Measurements from ENCODE around the gene RGL1.

Gene RGL1

DNA sequence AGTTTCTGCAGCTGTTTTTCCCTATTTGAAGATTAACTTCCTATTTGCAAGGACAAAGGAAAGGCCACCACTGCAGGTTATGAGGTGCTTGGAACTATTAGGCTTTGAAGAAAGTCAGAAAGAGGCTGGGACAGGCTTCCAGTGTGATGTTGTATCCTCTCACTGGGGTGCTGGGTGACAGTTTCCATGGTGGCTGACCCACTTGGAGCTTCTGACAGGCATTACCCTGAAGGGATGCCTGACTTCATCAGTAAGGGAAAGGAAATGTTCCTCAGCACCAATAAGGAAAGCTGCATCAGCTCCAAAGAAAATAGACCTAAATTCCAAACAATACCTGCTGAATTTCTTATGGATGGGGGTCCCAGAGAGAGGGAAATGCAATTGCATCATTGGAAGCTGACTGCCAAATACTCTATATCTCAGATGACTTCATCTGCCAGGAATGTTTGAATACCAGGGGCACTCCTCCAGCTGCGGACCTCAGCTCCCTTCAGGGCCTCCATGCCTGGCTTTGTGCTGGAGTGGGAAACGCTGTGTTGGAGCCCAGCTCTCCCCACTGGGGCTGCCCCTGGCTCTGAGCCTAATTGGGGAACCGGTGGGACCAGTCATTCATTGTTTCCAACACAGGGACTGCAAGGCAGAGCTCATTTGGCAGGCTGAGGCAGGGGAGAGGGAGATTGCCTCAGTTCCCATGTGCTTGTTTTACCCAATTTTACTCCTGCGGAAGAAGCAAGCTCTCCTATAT lies 76.6 kb downstream of the RGL1 start:
- TF ChIP-seq, protein P1, sequence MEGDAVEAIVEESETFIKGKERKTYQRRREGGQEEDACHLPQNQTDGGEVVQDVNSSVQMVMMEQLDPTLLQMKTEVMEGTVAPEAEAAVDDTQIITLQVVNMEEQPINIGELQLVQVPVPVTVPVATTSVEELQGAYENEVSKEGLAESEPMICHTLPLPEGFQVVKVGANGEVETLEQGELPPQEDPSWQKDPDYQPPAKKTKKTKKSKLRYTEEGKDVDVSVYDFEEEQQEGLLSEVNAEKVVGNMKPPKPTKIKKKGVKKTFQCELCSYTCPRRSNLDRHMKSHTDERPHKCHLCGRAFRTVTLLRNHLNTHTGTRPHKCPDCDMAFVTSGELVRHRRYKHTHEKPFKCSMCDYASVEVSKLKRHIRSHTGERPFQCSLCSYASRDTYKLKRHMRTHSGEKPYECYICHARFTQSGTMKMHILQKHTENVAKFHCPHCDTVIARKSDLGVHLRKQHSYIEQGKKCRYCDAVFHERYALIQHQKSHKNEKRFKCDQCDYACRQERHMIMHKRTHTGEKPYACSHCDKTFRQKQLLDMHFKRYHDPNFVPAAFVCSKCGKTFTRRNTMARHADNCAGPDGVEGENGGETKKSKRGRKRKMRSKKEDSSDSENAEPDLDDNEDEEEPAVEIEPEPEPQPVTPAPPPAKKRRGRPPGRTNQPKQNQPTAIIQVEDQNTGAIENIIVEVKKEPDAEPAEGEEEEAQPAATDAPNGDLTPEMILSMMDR (IDR thresholded peaks at IDR 0.05; ENCODE audit: control insufficient read depth, insufficient read depth, low read depth, low read length, missing control alignments) = no peak
- no peak overlapping the region for H3K4me3 ChIP-seq (ENCODE audit: control insufficient read depth, low read depth, low read length)
- no peak for DNase-seq (ENCODE audit: low read depth)

DNA sequence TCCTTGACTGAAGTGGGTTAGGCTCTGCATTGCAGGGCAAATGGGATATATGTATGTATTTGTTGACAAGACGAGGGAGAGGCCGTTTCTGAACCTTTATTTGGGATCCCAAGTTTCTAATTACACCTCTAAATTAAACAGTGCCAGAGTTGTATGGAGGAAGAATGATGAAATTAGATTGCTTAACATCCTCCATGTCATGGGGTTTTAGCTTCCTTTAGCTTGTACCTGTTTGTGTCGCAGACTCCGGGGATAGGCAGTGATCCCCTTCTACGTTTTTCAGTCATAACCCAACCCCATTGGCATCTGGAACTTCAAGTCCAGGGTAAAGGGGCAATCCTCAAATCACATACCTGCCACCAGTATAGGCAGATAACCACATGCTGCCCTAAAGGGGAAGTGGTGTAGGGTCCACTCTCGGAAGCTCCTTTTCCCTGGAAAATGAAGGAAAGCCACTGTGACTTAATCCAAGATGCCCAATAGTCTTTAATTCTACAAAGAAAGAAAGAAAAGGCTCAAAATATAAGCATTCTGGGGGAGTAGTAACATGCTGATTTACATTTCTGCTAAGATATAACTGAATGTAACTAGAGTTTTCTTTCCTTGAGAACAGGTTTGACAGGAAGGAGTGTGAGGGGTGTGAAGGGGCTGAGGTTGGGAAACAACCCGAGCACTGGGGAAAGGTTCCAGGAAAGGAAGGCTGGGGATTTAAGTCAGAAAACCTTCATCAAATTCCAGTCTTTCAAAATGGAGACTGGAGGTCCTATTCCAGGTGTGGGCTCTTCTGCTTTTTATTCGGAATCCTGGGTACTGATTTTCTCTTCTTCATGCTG lies 77.6 kb downstream of the RGL1 start:
- TF ChIP-seq, protein P1 (IDR thresholded peaks at IDR 0.05; ENCODE audit: control insufficient read depth, insufficient read depth, low read depth, low read length, missing control alignments) = no peak
- H3K4me3 ChIP-seq (ENCODE audit: control insufficient read depth, low read depth, low read length) = no peak overlapping the region
- DNase-seq (ENCODE audit: low read depth) = no peak

DNA sequence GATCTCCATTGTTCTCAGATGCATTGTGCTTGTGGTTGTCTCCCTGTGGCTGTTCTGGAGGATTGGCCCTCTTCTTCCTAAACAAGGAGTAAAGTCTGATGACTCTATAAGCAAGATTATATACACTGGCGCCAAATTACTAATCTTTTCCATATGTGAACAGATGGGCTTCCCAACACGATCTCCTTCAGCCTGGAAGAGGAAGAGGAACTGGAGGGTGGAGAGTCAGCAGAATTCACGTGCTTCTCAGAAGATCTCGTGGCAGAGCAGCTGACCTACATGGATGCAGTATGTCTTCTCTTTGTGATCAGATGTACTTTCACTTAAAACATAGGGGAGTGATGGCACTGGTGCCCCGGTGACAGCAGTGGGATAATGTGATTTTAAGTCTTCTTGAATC lies 78.7 kb downstream of the RGL1 start:
- TF ChIP-seq, protein P1 (IDR thresholded peaks at IDR 0.05; ENCODE audit: control insufficient read depth, insufficient read depth, low read depth, low read length, missing control alignments) = no peak
- no peak for DNase-seq (ENCODE audit: low read depth)
- no peak overlapping the region for H3K4me3 ChIP-seq (ENCODE audit: control insufficient read depth, low read depth, low read length)

DNA sequence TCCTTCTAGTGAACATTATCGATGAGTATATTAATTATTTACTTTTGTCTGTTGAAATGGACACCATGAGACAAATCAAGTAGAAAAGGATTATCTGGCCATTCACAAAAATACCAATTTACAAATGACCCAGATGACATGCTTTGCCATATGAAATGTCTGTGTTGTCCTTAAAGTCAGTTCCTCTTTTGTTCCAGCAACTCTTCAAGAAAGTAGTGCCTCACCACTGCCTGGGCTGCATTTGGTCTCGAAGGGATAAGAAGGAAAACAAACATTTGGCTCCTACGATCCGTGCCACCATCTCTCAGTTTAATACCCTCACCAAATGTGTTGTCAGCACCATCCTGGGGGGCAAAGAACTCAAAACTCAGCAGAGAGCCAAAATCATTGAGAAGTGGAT lies 79.6 kb downstream of the RGL1 start:
- DNase-seq (ENCODE audit: low read depth) = no peak
- no peak overlapping the region for H3K4me3 ChIP-seq (ENCODE audit: control insufficient read depth, low read depth, low read length)
- TF ChIP-seq, protein P1 (IDR thresholded peaks at IDR 0.05; ENCODE audit: control insufficient read depth, insufficient read depth, low read depth, low read length, missing control alignments) = no peak

DNA sequence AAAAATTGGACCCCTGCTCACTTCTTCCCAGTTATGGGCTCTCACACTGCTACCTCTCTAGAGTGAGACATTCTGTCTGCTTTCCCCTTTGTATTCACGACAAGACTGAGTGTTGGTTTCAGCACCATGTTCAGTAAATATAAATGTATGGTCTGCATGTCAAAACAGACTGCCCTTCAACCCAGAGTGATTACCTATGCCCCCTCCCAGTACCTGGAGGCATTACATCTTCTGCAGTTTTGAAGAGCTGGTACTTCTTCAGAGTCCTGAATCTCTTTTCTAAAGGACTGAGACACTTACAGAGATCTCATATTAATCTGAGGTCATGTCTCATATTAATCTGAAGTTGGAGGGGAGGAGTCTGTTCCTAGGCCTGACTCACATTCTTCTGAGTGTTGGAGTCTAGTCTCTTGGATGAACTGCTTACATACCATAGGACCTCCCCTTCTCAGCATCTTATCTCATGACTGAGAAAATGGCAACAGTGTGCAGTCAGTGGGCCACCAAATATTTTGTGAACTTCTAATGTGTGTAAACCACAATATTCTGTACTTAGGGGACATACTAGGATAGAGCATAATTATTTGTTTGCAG lies 80.3 kb downstream of the RGL1 start:
- TF ChIP-seq, protein P1 (IDR thresholded peaks at IDR 0.05; ENCODE audit: control insufficient read depth, insufficient read depth, low read depth, low read length, missing control alignments) = no peak
- DNase-seq (ENCODE audit: low read depth) = no peak
- H3K4me3 ChIP-seq (ENCODE audit: control insufficient read depth, low read depth, low read length) = no peak overlapping the region

DNA sequence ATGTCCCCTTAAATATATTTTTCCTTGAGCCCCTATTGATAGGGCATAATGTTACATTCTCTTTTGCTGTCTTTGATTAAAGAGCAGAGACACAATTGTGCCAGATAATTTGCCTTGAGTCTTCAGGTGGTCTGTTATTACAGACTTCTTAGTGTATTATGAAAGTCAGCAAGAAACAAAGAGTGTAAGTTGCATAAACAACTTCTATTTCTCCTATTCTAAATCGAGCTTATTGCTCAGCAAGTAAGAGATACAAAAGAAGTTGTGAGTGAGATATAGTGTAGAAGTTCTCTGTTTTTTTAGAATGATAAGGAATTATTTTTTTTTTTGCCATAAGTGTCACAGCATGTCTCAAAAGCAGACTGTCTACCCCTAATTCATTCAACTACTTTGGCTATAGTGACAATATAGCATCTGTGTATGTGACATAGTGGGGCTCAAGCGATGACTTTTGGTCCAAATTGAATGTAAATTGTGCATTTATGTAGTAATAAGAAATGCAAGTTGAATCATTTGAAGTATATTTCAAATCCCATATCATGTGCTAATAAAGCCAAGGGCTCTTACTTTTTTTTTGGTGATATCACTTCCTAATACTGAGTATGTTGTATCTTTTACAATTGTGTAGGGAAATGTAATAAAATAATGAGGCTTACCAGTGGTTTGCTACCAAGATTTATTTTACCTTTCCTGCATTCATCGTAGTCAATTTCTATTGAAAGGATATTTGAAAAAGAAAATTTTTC lies 81.3 kb downstream of the RGL1 start:
- no peak overlapping the region for H3K4me3 ChIP-seq (ENCODE audit: control insufficient read depth, low read depth, low read length)
- TF ChIP-seq, protein P1 (IDR thresholded peaks at IDR 0.05; ENCODE audit: control insufficient read depth, insufficient read depth, low read depth, low read length, missing control alignments) = no peak
- no peak for DNase-seq (ENCODE audit: low read depth)

All from AG09309 (cell line).